Endothelial cell of umbilical vein (primary cell): ENCODE measurements around the gene NPTX1. TPM values are rescaled to one million over a fixed set of nuclear protein-coding genes. Genes with fewer than 3 reads are reported as not detected.

Experiments
- BruUV-seq: library from RNA; stranded (reverse); fragments of 400-500 nt; replicated peaks from 2 replicates; lab custom pipeline; 2021; lab: Mats Ljungman, UMichigan
- CTCF ChIA-PET: fragments of 300-600, 350-600 bp; sonication (Branson Sonifier 250); formaldehyde crosslinking; loops from one replicate; lab custom pipeline; 2021; ENCODE audit warnings: antibody characterized with exemption, inconsistent platforms; lab: Charles Lee
- POLR2A ChIA-PET: fragments of 300-600, 350-600 bp; sonication (Branson Sonifier 250); formaldehyde crosslinking; loops from one replicate; lab custom pipeline; 2021; ENCODE audit warnings: antibody characterized with exemption, inconsistent platforms; lab: Charles Lee
- DNase-seq: peaks from one replicate; pipeline ENCODE4 v3.0.0-alpha.2; 2011; ENCODE audit warnings: low read depth, low spot score
- FAIRE-seq: peaks from 2 replicates; lab custom pipeline; 2011; peaks lifted over from hg19 to GRCh38; lab: Jason Lieb, UNC
- H2AFZ ChIP-seq: 2 replicates; pipeline ENCODE4 v1.6.0; 2012; ENCODE audit warnings: low read depth, low read length, control low read depth, inconsistent platforms
- H3K27ac ChIP-seq: 2 replicates; pipeline ENCODE4 v1.5.1; 2011; ENCODE audit warnings: low read depth, mild to moderate bottlenecking, control low read depth, low read length, moderate library complexity; ENCODE audit not compliant: insufficient read depth
- H3K27me3 ChIP-seq, 2 experiments: 2 replicates each; pipeline versions ENCODE4 v1.6.0 to v1.6.1; 2011; ENCODE audit warnings: low read length in 2 of 2, mixed read lengths in 1 of 2; ENCODE audit not compliant: control insufficient read depth in 2 of 2, insufficient read depth in 2 of 2
- H3K36me3 ChIP-seq, 2 experiments: 2 replicates in 1 of 2; 3 replicates in 1 of 2; pipeline ENCODE4 v1.5.1; 2011; ENCODE audit warnings: low read length in 2 of 2, mild to moderate bottlenecking in 1 of 2, moderate library complexity in 1 of 2; ENCODE audit not compliant: control insufficient read depth in 2 of 2, insufficient read depth in 2 of 2; ENCODE audit errors: extremely low read depth in 1 of 2
- H3K4me1 ChIP-seq: 3 replicates; pipeline ENCODE4 v1.5.1; 2011; ENCODE audit warnings: mild to moderate bottlenecking, low read length; ENCODE audit not compliant: control insufficient read depth, insufficient read depth; ENCODE audit errors: extremely low read depth
- H3K4me2 ChIP-seq: 2 replicates; pipeline ENCODE4 v1.6.1; 2011; ENCODE audit warnings: low read length, control low read depth, mixed read lengths; ENCODE audit not compliant: insufficient read depth
- H3K4me3 ChIP-seq, 3 experiments: fragments of 200-600 bp in 1 of 3; sonication (generic), shearing (Covaris generic) in 1 of 3; replicated peaks in 1 of 3; 2 replicates each; pipeline ENCODE4 v1.5.1; 2011 to 2016; ENCODE audit warnings: control low read depth in 3 of 3, low read length in 3 of 3, mild to moderate bottlenecking in 2 of 3, inconsistent platforms in 1 of 3, low read depth in 1 of 3, moderate library complexity in 1 of 3; ENCODE audit not compliant: insufficient read depth in 1 of 3
- H3K79me2 ChIP-seq: 2 replicates; pipeline ENCODE4 v1.6.0; 2012; ENCODE audit warnings: low read length, inconsistent platforms; ENCODE audit not compliant: control insufficient read depth, insufficient read depth
- H3K9ac ChIP-seq: replicated peaks from 2 replicates; pipeline ENCODE3; 2011; ENCODE audit warnings: low read length, control low read depth; ENCODE audit not compliant: insufficient read depth; ENCODE audit errors: extremely low read depth
- H3K9me1 ChIP-seq: replicated peaks from 3 replicates; pipeline ENCODE4 v1.6.0; 2011; ENCODE audit warnings: mild to moderate bottlenecking, low read length; ENCODE audit not compliant: control insufficient read depth, insufficient read depth; ENCODE audit errors: extremely low read depth
- H3K9me3 ChIP-seq: replicated peaks from 2 replicates; pipeline ENCODE4 v1.5.1; 2012; ENCODE audit warnings: low read length, inconsistent platforms; ENCODE audit not compliant: control insufficient read depth, insufficient read depth
- H4K20me1 ChIP-seq: replicated peaks from 2 replicates; pipeline ENCODE3; 2011; ENCODE audit warnings: mild to moderate bottlenecking, low read length; ENCODE audit not compliant: control insufficient read depth, insufficient read depth; ENCODE audit errors: extremely low read depth
- CTCF ChIP-seq, 2 donors: IDR thresholded peaks; 1 replicate in 1 of 2; 2 replicates in 1 of 2; pipeline ENCODE4 v1.5.1; 2011; ENCODE audit warnings: low read length in 2 of 2, mild to moderate bottlenecking in 2 of 2, moderate library complexity in 2 of 2, control low read depth in 1 of 2, inconsistent platforms in 1 of 2, low read depth in 1 of 2; ENCODE audit not compliant: insufficient read depth in 1 of 2; ENCODE audit errors: extremely low read depth in 1 of 2
- EZH2 ChIP-seq: IDR thresholded peaks from 2 replicates; pipeline ENCODE4 v1.6.1; 2012; ENCODE audit warnings: borderline replicate concordance, low read depth, mild to moderate bottlenecking, moderate library complexity, low read length, inconsistent platforms; ENCODE audit not compliant: severe bottlenecking
- FOS ChIP-seq: IDR thresholded peaks from 2 replicates; pipeline ENCODE4 v1.6.1; 2011; ENCODE audit warnings: mild to moderate bottlenecking, low read length, moderate library complexity, borderline replicate concordance; ENCODE audit not compliant: insufficient read depth
- GATA2 ChIP-seq: IDR thresholded peaks from 2 replicates; pipeline ENCODE4 v1.7.0; 2011; ENCODE audit warnings: low read depth, mild to moderate bottlenecking, moderate library complexity, mixed read lengths, low read length; ENCODE audit not compliant: insufficient read length, insufficient read depth
- JUN ChIP-seq: IDR thresholded peaks from 2 replicates; pipeline ENCODE4 v1.6.1; 2011; ENCODE audit warnings: borderline replicate concordance, low read depth; ENCODE audit not compliant: insufficient read length, insufficient read depth
- MYC ChIP-seq: IDR thresholded peaks from one replicate; pipeline ENCODE4 v1.6.1; 2011; ENCODE audit warnings: mild to moderate bottlenecking, low read depth, low read length
- POLR2A ChIP-seq: IDR thresholded peaks from 2 replicates; pipeline ENCODE4 v1.6.1; 2012; ENCODE audit warnings: low read depth, mild to moderate bottlenecking, control low read depth, low read length
- POLR2AphosphoS5 ChIP-seq: IDR thresholded peaks from 2 replicates; pipeline ENCODE4 v1.6.1; 2012; ENCODE audit warnings: low read depth, mild to moderate bottlenecking, control low read depth, low read length, moderate library complexity; ENCODE audit not compliant: insufficient read depth
- dilution Hi-C: fragments of 300-500 bp; cut with MboI; formaldehyde crosslinking; loops from one replicate; pipeline ENCODE4 v1.15.0; 2019; ENCODE audit warnings: low sequenced_read_pairs; ENCODE audit not compliant: extremely low pct_ligation_motif_present
- intact Hi-C: fragments of 100-400 bp; cut with micrococcal nuclease; formaldehyde crosslinking; loops from one replicate; pipeline ENCODE4 v1.10.0; 2022
- polyA plus RNA-seq, 4 experiments: library from polyadenylated mRNA; depleted of rRNA in 3 of 4; stranded (reverse) in 3 of 4; unstranded in 1 of 4; fragments of >200 nt; gene quantifications; 2 replicates each; pipeline versions ENCODE4 v1.2.1 to v1.2.3, GENCODE V29; 2011 to 2012; ENCODE audit warnings: missing spikeins in 1 of 4
- total RNA-seq: library from RNA; stranded (reverse); gene quantifications from 2 replicates; pipeline ENCODE4 v1.2.3, GENCODE V29; 2021
- TF ChIP-seq, protein P1 (sequence below): IDR thresholded peaks from 2 replicates; pipeline ENCODE4 v1.6.1; 2011; ENCODE audit not compliant: insufficient read depth, insufficient read length

The NPTX1 gene
- total and polyA plus RNA-seq, 2 donors (not counting 3 experiments of a cell fraction or from before 2014, with no cell fraction given) = 0.03 TPM; not detected in 1

DNA sequence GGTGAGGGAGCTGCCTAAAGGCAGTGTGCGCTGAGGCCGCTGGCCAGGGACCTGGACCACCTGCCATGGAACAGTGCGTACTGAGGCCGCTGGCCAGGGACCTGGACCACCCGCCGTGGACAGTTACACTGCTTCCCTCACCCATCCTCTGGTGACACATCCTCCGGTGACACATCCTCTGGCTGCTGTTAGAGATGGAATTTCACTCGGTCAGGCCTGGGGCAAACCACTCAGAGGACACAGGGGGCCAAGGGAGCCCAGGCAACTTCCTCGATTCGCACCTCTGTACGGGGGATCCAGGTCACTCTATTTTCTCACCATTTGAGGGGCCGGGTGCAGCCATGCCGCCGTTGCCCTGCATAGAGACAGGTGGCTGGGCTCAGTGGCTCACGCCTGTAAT, 35.8 kb upstream of the NPTX1 start:
- TF ChIP-seq GATA2 = no peak
- dilution Hi-C loops = no loop called here

GRCh38 chr17:80511222-80512180, 35.1 kb upstream of the NPTX1 start:
- no peak overlapping the region for H3K4me2 ChIP-seq
- dilution Hi-C loops = no loop called here

More for the DNA sequence above, 35.8 kb upstream of the NPTX1 start:
- H2AFZ ChIP-seq = no peak overlapping the region
- H3K4me1 ChIP-seq = no peaks in the 10 kb centered on the region
- no peaks in the 10 kb centered on the region for H3K9me1 ChIP-seq
- CTCF ChIA-PET = no interaction called here
- H3K79me2 ChIP-seq = no peaks in the 10 kb centered on the region
- intact Hi-C loops = no loop called here
- no peak overlapping the region for H3K4me2 ChIP-seq
- DNase-seq (no peak), FAIRE-seq (no peak)
- H3K27ac ChIP-seq = no peak overlapping the region
- no peak overlapping the region for H3K4me3 ChIP-seq
- H3K36me3 ChIP-seq = no peaks in the 10 kb centered on the region
- H3K9ac ChIP-seq = no peak overlapping the region
- H3K27me3 ChIP-seq = peaks cover 0 to 5% of the 10 kb centered on the region in 2 experiments
- no peaks in the 10 kb centered on the region for H3K9me3 ChIP-seq
- no peaks in the 10 kb centered on the region for H4K20me1 ChIP-seq
- no TSS peak for BruUV-seq
- POLR2A ChIA-PET = no interaction called here

More at GRCh38 chr17:80511222-80512180, 35.1 kb upstream of the NPTX1 start:
- Histone ChIP-seq H3K27me3 (peaks cover 0 to 5% of the 10 kb centered on the region in 2 experiments), H3K27ac (no peak overlapping the region), H3K9ac (no peak overlapping the region), H2AFZ (no peak overlapping the region), H3K4me3 (no peak overlapping the region), H3K79me2 (no peaks in the 10 kb centered on the region), H4K20me1 (no peaks in the 10 kb centered on the region), H3K9me1 (no peaks in the 10 kb centered on the region), H3K36me3 (no peaks in the 10 kb centered on the region), H3K9me3 (no peaks in the 10 kb centered on the region), H3K4me1 (no peaks in the 10 kb centered on the region)
- intact Hi-C loops = no loop called here
- ChIA-PET POLR2A (no interaction called here), CTCF (no interaction called here)
- FAIRE-seq = no peak
- TF ChIP-seq FOS = no peak
- no peak for TF ChIP-seq MYC
- no peak for TF ChIP-seq GATA2
- no peak for TF ChIP-seq JUN
- TF ChIP-seq, protein P1, sequence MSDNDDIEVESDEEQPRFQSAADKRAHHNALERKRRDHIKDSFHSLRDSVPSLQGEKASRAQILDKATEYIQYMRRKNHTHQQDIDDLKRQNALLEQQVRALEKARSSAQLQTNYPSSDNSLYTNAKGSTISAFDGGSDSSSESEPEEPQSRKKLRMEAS = no peak
- TF ChIP-seq POLR2AphosphoS5 = no peak
- no peak for TF ChIP-seq CTCF (IDR thresholded peaks at IDR 0.05; ENCODE audit: extremely low read depth in 1 of 2, insufficient read depth in 1 of 2, low read depth in 1 of 2, low read length in 2 of 2)
- TF ChIP-seq POLR2A = no peak
- no peak for TF ChIP-seq EZH2
- BruUV-seq = no TSS peak
- no peak for DNase-seq
